Measurements from ENCODE around the gene CPLANE2. TPM values are rescaled to one million over a fixed set of nuclear protein-coding genes. Genes with fewer than 3 reads are reported as not detected.

The CPLANE2 gene
- total RNA-seq, 2 donors from 2014 or later, result 9.3 to 14.6 TPM

DNA sequence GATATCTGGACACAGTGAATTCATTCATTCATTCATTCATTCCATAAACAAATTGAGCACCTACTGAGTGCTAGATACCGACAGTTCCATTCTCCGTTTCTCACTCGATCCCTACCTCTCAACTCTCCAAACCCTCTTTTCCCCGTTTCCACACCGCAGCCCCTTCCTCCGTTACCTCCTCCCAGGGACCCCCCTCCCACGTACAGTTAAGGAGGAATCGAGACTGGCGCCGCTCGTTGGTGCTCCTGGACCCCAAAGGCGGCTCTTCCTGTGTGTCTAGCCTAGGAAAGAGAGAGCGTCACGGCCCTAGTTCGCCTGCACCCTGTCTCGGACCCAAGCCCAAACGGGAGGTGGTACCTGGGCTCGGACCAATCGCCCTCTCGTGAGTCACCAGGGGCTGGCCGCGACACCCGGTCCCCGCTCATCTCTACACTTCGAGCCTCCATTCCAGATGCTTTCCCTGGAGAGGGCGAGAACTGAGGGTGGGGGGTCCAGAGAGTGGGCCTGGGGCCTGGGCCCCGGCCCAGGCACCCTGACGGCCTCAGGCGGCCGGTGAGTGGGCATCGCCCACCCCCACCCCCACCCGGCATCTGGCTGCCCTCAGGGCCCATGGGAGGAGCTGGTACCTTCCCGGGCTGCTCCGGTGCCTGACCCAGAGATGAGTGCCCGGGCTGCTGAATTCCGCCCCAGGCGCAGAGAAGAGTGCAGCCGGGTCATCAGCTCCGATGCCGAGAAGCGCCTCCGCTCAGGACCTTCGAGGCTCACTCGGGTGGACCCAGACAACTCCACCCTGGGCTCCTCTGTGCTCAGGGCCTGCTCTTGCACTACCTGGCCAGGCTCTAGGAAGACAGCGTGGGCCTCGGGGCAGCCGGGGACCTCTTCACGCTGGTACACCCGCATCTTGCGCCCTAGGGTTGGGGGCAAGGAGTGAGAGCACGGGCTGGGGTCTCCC lies 29.4 kb downstream of the CPLANE2 start:
- Histone ChIP-seq H3K27ac (peak overlapping the region; percentile 88 to 89), H3K9me3 (no peaks in the 10 kb centered on the region), H3K4me1 (ENCODE audit: control insufficient read depth in 1 of 2, low read depth in 2 of 2) (peaks cover 10 to 22% of the 10 kb centered on the region in 2 donors), H3K27me3 (replicated peaks; ENCODE audit: insufficient read depth) (no peaks in the 10 kb centered on the region), H3K4me3 (peak overlapping the region; percentile 73), H3K36me3 (no peaks in the 10 kb centered on the region)
- TF ChIP-seq, protein P1, sequence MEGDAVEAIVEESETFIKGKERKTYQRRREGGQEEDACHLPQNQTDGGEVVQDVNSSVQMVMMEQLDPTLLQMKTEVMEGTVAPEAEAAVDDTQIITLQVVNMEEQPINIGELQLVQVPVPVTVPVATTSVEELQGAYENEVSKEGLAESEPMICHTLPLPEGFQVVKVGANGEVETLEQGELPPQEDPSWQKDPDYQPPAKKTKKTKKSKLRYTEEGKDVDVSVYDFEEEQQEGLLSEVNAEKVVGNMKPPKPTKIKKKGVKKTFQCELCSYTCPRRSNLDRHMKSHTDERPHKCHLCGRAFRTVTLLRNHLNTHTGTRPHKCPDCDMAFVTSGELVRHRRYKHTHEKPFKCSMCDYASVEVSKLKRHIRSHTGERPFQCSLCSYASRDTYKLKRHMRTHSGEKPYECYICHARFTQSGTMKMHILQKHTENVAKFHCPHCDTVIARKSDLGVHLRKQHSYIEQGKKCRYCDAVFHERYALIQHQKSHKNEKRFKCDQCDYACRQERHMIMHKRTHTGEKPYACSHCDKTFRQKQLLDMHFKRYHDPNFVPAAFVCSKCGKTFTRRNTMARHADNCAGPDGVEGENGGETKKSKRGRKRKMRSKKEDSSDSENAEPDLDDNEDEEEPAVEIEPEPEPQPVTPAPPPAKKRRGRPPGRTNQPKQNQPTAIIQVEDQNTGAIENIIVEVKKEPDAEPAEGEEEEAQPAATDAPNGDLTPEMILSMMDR (IDR thresholded peaks at IDR 0.05), result no peak
- ATAC-seq (ENCODE audit: insufficient number of reproducible peaks, low FRiP score, low read depth) (no peak), DNase-seq (ENCODE audit: low spot score) (no peak)

DNA sequence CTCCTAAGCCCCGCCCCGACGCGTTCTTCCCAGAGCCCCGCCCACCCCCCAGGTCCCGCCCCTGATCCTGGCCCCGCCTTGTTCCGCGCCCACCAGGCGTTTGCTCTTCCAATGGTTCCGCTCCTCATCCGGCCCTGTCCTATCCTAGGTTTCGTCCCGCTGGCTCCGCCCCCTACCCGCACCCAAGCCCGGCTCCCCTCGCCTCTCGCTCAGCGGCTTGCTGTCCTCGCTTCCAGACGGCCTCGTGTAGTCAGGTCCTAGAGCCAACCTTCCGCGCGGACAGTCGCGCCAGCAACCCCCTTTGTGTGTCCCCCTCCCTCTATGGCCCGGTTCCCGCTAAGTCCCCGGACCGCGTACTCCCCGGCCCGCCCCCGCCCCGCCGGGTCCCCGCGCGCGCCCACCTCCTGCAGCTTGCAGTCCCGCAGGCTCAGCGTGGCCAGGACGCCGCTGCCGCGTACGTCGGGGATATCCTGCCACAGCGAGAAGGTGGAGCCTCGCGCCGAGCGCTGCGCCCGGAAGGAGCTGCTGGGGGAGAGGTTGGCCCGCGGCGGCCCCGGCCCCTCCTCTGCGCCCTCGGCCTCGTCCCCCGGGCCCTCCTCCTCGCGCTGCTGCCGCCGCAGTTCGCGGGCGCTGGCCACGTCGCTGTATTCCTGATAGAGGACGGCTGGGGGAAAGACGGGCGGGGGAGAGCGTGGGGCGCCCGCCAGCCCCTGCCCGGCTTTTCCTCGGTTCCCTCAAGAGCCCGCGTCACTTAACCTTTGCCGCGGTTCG lies 30.3 kb downstream of the CPLANE2 start:
- Histone ChIP-seq H3K27me3 (replicated peaks; ENCODE audit: insufficient read depth) (no peaks in the 10 kb centered on the region), H3K4me3 (peak overlapping the region; percentile 73), H3K4me1 (ENCODE audit: control insufficient read depth in 1 of 2, low read depth in 2 of 2) (peaks cover 10 to 22% of the 10 kb centered on the region in 2 donors), H3K9me3 (no peaks in the 10 kb centered on the region), H3K36me3 (no peaks in the 10 kb centered on the region), H3K27ac (peak overlapping the region; percentile 88 to 89)
- DNase-seq (ENCODE audit: low spot score) (peak; percentile 91), ATAC-seq (ENCODE audit: insufficient number of reproducible peaks, low FRiP score, low read depth) (peak; percentile 83)
- TF ChIP-seq, protein P1 (IDR thresholded peaks at IDR 0.05), result no peak

DNA sequence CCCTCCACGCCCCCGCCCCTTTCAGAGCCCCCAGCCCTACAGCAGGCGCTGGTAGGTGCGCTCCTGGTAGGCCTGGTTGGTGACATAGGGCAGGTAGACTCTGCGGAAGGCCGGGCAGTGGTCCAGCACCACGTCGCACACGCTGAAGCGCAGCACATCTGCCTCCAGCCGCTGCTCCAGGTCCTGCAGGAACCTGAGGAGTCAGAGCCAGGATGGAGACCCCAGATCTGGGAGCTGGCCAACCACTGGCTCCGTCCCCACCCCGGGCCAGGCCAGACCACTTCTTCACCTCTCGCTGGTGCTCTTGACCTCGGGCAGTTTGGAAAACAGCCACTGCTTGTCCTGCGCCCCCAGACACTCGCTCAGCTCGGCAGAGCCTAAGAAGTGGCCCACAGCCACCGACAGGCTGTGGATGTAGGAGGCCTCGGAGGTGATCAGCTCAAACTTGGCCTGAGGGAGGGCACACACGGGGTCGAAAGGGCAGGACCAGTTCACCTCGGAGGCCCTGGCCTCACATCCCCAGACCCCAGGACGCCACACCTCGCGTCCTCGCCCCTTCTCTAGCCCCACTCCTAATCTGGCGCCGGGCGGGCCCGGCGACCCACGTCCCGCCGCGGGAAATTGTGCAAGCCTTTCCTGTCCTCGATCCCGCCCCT lies 31.0 kb downstream of the CPLANE2 start:
- TF ChIP-seq, protein P1 (IDR thresholded peaks at IDR 0.05), result no peak
- Histone ChIP-seq H3K36me3 (no peaks in the 10 kb centered on the region), H3K27ac (peak overlapping the region; percentile 59 to 89), H3K27me3 (replicated peaks; ENCODE audit: insufficient read depth) (no peaks in the 10 kb centered on the region), H3K4me1 (ENCODE audit: control insufficient read depth in 1 of 2, low read depth in 2 of 2) (peaks cover 10 to 22% of the 10 kb centered on the region in 2 donors), H3K4me3 (peak overlapping the region; percentile 73), H3K9me3 (no peaks in the 10 kb centered on the region)
- DNase-seq (ENCODE audit: low spot score) (no peak), ATAC-seq (ENCODE audit: insufficient number of reproducible peaks, low FRiP score, low read depth) (peak; percentile 12)

DNA sequence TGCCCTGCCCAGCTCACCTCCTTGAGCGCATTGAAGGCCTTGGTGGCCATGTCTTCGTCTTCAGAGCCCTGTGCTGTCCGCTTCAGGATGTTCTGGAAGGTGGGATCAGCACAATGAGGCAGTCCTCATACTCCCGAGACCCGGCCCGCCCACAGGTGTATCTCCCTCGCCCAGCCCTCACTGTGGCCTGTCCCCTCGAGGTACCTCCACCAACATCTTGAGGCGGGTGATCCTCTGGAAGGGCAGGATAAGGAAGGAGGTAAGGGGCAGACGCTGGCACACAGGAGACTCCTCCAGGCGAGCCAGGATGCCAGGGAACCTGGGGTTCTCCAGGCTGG lies 31.7 kb downstream of the CPLANE2 start:
- ATAC-seq (ENCODE audit: insufficient number of reproducible peaks, low FRiP score, low read depth) (no peak), DNase-seq (ENCODE audit: low spot score) (no peak)
- peaks cover 10 to 22% of the 10 kb centered on the region in 2 donors for H3K4me1 ChIP-seq (ENCODE audit: control insufficient read depth in 1 of 2, low read depth in 2 of 2)
- no peak overlapping the region for H3K27ac ChIP-seq
- H3K27me3 ChIP-seq (replicated peaks; ENCODE audit: insufficient read depth), result no peaks in the 10 kb centered on the region
- TF ChIP-seq, protein P1 (IDR thresholded peaks at IDR 0.05), result no peak
- no peak overlapping the region for H3K4me3 ChIP-seq
- no peaks in the 10 kb centered on the region for H3K9me3 ChIP-seq
- H3K36me3 ChIP-seq, result no peaks in the 10 kb centered on the region
